Measurements from ENCODE around the gene MYO7A.

The MYO7A gene

DNA sequence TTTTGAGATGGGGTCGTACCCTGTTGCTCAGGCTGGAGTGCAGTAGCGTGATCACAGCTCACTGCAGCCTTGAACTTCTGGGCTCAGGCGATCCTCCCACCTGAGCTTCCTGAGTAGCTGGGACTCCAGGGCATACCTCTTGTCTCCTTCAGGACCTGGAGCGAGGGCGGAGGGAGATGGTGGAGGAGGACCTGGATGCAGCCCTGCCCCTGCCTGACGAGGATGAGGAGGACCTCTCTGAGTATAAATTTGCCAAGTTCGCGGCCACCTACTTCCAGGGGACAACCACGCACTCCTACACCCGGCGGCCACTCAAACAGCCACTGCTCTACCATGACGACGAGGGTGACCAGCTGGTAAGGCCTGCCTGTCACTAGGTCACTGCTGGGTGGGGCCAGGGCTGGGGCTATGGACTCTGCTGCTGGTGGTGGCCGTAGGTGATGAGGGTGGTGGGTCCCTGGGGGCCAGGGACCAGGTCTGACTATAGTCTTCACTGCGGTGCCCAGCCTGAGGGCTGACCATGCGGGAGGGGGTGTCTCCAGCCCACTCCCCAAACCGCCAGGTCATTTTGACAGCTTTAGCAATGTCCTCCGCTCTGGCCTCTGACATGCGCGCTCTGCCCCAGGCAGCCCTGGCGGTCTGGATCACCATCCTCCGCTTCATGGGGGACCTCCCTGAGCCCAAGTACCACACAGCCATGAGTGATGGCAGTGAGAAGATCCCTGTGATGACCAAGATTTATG, 53.9 kb downstream of the MYO7A start:
- no peak overlapping the region for H3K4me2 ChIP-seq (ENCODE audit: low read length)
- H4K20me1 ChIP-seq (ENCODE audit: control insufficient read depth, insufficient read depth, low read depth, low read length), result no peaks in the 10 kb centered on the region
- no peaks in the 10 kb centered on the region for H3K79me2 ChIP-seq (ENCODE audit: control insufficient read depth, low read length)
- H3K27me3 ChIP-seq (ENCODE audit: control insufficient read depth, low read length), result no peaks in the 10 kb centered on the region
- no peaks in the 10 kb centered on the region for H3K36me3 ChIP-seq (ENCODE audit: control insufficient read depth, low read length)
- H3K9me2 ChIP-seq (replicated peaks; ENCODE audit: control insufficient read depth, low read length), result no peaks in the 10 kb centered on the region
- no peaks in the 10 kb centered on the region for H3F3A ChIP-seq (ENCODE audit: control insufficient read depth, insufficient read depth)
- TF ChIP-seq EZH2phosphoT487 (IDR thresholded peaks at IDR 0.05; ENCODE audit: borderline replicate concordance, low read length) (no peak), CTCF (IDR thresholded peaks at IDR 0.05; ENCODE audit: low read depth, low read length, poor library complexity, severe bottlenecking) (no peak)
- H3K9me3 ChIP-seq (ENCODE audit: control insufficient read depth, insufficient read depth, low read length), result no peaks in the 10 kb centered on the region
- H3K27ac ChIP-seq (ENCODE audit: low read depth, low read length), result no peak overlapping the region
- no peak overlapping the region for H3K4me3 ChIP-seq (ENCODE audit: low read length)
- no peaks in the 10 kb centered on the region for H3K4me1 ChIP-seq (ENCODE audit: control insufficient read depth, low read length)

- H3K4me1 ChIP-seq (ENCODE audit: control insufficient read depth, low read length), result no peaks in the 10 kb centered on the region
- no peaks in the 10 kb centered on the region for H3K79me2 ChIP-seq (ENCODE audit: control insufficient read depth, low read length)
- no peaks in the 10 kb centered on the region for H3K36me3 ChIP-seq (ENCODE audit: control insufficient read depth, low read length)
- H3F3A ChIP-seq (ENCODE audit: control insufficient read depth, insufficient read depth), result no peaks in the 10 kb centered on the region
- no peak overlapping the region for H3K27ac ChIP-seq (ENCODE audit: low read depth, low read length)
- no peaks in the 10 kb centered on the region for H3K9me2 ChIP-seq (replicated peaks; ENCODE audit: control insufficient read depth, low read length)
- no peaks in the 10 kb centered on the region for H3K9me3 ChIP-seq (ENCODE audit: control insufficient read depth, insufficient read depth, low read length)
- no peak overlapping the region for H3K4me3 ChIP-seq (ENCODE audit: low read length)
- no peak for TF ChIP-seq CTCF (IDR thresholded peaks at IDR 0.05; ENCODE audit: low read depth, low read length, poor library complexity, severe bottlenecking)
- no peak for TF ChIP-seq EZH2phosphoT487 (IDR thresholded peaks at IDR 0.05; ENCODE audit: borderline replicate concordance, low read length)
- no peaks in the 10 kb centered on the region for H4K20me1 ChIP-seq (ENCODE audit: control insufficient read depth, insufficient read depth, low read depth, low read length)
- no peaks in the 10 kb centered on the region for H3K27me3 ChIP-seq (ENCODE audit: control insufficient read depth, low read length)
- H3K4me2 ChIP-seq (ENCODE audit: low read length), result no peak overlapping the region
Observed at GRCh38 chr11:77182542-77183430, 54.7 kb downstream of the MYO7A start.

DNA sequence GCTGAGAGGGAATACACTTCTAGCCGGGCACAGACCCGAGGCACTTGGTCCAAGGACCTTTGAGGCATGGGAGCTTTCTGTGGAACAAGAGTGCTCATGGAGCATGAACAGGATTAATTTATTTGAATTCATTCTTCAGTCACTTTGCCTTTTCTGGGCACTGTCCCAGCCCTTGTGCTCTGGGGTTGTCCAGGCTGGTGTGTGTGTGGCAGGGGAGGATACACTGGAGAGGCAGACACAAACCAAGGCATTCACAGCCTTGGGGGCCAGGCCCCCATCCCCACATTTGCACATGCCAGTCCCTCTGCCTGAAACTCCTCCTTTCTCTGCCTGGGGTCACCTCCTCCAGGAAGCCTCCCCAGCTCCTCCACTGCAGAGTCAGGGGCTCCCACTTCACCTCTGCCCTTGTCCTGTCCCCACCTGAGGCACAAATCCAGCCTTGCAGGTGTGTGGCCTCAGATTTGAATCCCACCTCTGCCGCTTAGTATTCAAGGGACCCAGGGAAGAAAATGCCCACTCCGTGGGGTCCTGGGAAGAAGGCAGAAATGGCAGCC, 55.5 kb downstream of the MYO7A start:
- H3K4me3 ChIP-seq (ENCODE audit: low read length), result no peak overlapping the region
- no peaks in the 10 kb centered on the region for H4K20me1 ChIP-seq (ENCODE audit: control insufficient read depth, insufficient read depth, low read depth, low read length)
- no peaks in the 10 kb centered on the region for H3K9me3 ChIP-seq (ENCODE audit: control insufficient read depth, insufficient read depth, low read length)
- H3K4me2 ChIP-seq (ENCODE audit: low read length), result no peak overlapping the region
- no peaks in the 10 kb centered on the region for H3K4me1 ChIP-seq (ENCODE audit: control insufficient read depth, low read length)
- no peaks in the 10 kb centered on the region for H3F3A ChIP-seq (ENCODE audit: control insufficient read depth, insufficient read depth)
- no peaks in the 10 kb centered on the region for H3K9me2 ChIP-seq (replicated peaks; ENCODE audit: control insufficient read depth, low read length)
- TF ChIP-seq EZH2phosphoT487 (IDR thresholded peaks at IDR 0.05; ENCODE audit: borderline replicate concordance, low read length) (no peak), CTCF (IDR thresholded peaks at IDR 0.05; ENCODE audit: low read depth, low read length, poor library complexity, severe bottlenecking) (no peak)
- no peaks in the 10 kb centered on the region for H3K27me3 ChIP-seq (ENCODE audit: control insufficient read depth, low read length)
- H3K79me2 ChIP-seq (ENCODE audit: control insufficient read depth, low read length), result no peaks in the 10 kb centered on the region
- no peak overlapping the region for H3K27ac ChIP-seq (ENCODE audit: low read depth, low read length)
- no peaks in the 10 kb centered on the region for H3K36me3 ChIP-seq (ENCODE audit: control insufficient read depth, low read length)
